CD4-positive, alpha-beta T cell (primary cell): Measurements from ENCODE around the gene ZGPAT. TPM values are rescaled to one million over a fixed set of nuclear protein-coding genes. Genes with fewer than 3 reads are reported as not detected.

Experiments used
- ATAC-seq: fragments of 200-7000 bp; cut with Tn5 transposase; one replicate; pipeline ENCODE4 v1.10.0; 2022; ENCODE audit warnings: mild to moderate bottlenecking; ENCODE audit not compliant: poor library complexity
- CTCF ChIA-PET: fragments of 350-600 bp; sonication (Branson Sonifier 250); formaldehyde crosslinking; loops from one replicate; lab custom pipeline; 2021; ENCODE audit warnings: antibody characterized with exemption, inconsistent platforms; lab: Charles Lee
- POLR2A ChIA-PET: fragments of 350-600 bp; sonication (Branson Sonifier 250); formaldehyde crosslinking; loops from one replicate; lab custom pipeline; 2021; ENCODE audit warnings: antibody characterized with exemption, inconsistent platforms; lab: Charles Lee
- DNase-seq, 14 experiments: peaks; one replicate each; pipeline ENCODE4 v3.0.0-alpha.2; 2013 to 2020; ENCODE audit warnings: mixed read lengths in 2 of 14
- H3K27ac ChIP-seq, 2 donors: one replicate each; pipeline versions ENCODE4 v1.5.1 to v1.7.0; 2013; ENCODE audit warnings: low read length in 2 of 2, low read depth in 1 of 2, mild to moderate bottlenecking in 1 of 2
- H3K27me3 ChIP-seq, 2 experiments: 1 replicate in 1 of 2; 2 replicates in 1 of 2; pipeline versions ENCODE4 v1.6.1 to v1.7.0; 2013; ENCODE audit warnings: low read length in 2 of 2, control low read depth in 1 of 2, mild to moderate bottlenecking in 1 of 2, moderate library complexity in 1 of 2; ENCODE audit not compliant: insufficient read depth in 2 of 2, control insufficient read depth in 1 of 2
- H3K36me3 ChIP-seq: one replicate; pipeline ENCODE4 v1.6.1; 2013; ENCODE audit warnings: low read length, control low read depth; ENCODE audit not compliant: insufficient read depth
- H3K4me1 ChIP-seq: one replicate; pipeline ENCODE4 v1.6.1; 2013; ENCODE audit warnings: low read length, control low read depth; ENCODE audit not compliant: insufficient read depth
- H3K4me3 ChIP-seq: one replicate; pipeline ENCODE4 v1.5.1; 2013; ENCODE audit warnings: mild to moderate bottlenecking, low read length, moderate library complexity
- H3K9me3 ChIP-seq, 2 experiments: 1 replicate in 1 of 2; 2 replicates in 1 of 2; pipeline versions ENCODE4 v1.6.1 to v1.7.0; 2013; ENCODE audit warnings: low read length in 2 of 2, mild to moderate bottlenecking in 2 of 2, control low read depth in 1 of 2, moderate library complexity in 1 of 2; ENCODE audit not compliant: control insufficient read depth in 1 of 2, insufficient read depth in 1 of 2
- H3K27ac Mint-ChIP-seq: one replicate; pipeline ENCODE4 v1.8.0; 2020; ENCODE audit warnings: mixed read lengths
- H3K27me3 Mint-ChIP-seq: one replicate; pipeline ENCODE4 v1.8.0; 2021; ENCODE audit warnings: mixed read lengths
- H3K36me3 Mint-ChIP-seq: one replicate; pipeline ENCODE4 v1.8.0; 2021; ENCODE audit warnings: low read depth, mixed read lengths
- H3K4me1 Mint-ChIP-seq: one replicate; pipeline ENCODE4 v1.8.0; 2021; ENCODE audit warnings: low read depth, mixed read lengths
- H3K4me3 Mint-ChIP-seq: one replicate; pipeline ENCODE4 v1.8.0; 2020; ENCODE audit warnings: mild to moderate bottlenecking, mixed read lengths
- H3K9me3 Mint-ChIP-seq: one replicate; pipeline ENCODE4 v1.8.0; 2020; ENCODE audit warnings: mixed read lengths
- CTCF ChIP-seq: fragments of 200-600 bp; IDR thresholded peaks from one replicate; pipeline ENCODE4 v1.8.0; 2022; ENCODE audit warnings: antibody characterized with exemption, mild to moderate bottlenecking
- intact Hi-C, 2 experiments: fragments of 100-400 bp; cut with DNase I in 1 of 2; cut with micrococcal nuclease in 1 of 2; formaldehyde crosslinking; loops; one replicate each; pipeline versions ENCODE4 v1.15.1 to v1.9.0; 2023 to 2025; cut with DNase I, micrococcal nuclease
- total RNA-seq, 174 experiments: library from RNA in 2 of 174; stranded (reverse) in 2 of 174; gene quantifications; one replicate each; pipeline ENCODE4 v1.2.3 and lab custom pipeline; 2021 to 2026

Gene ZGPAT
- total RNA-seq, 2 experiments from 2014 or later = 28.2 to 33.4 TPM

- ATAC-seq (no peak), DNase-seq (no peak)
- TF ChIP-seq CTCF = no peak
- H3K4me1 Mint-ChIP-seq = peaks cover 5% of the 10 kb centered on the region
- Histone ChIP-seq H3K4me1 (peaks cover 4% of the 10 kb centered on the region), H3K36me3 (no peaks in the 10 kb centered on the region), H3K27ac (no peak overlapping the region), H3K9me3 (no peaks in the 10 kb centered on the region), H3K27me3 (no peaks in the 10 kb centered on the region), H3K4me3 (no peak overlapping the region)
- intact Hi-C loops = no loop called here
- no peaks in the 10 kb centered on the region for H3K27me3 Mint-ChIP-seq
- ChIA-PET POLR2A (no interaction called here), CTCF (no interaction called here)
- no peaks in the 10 kb centered on the region for H3K9me3 Mint-ChIP-seq
- H3K27ac Mint-ChIP-seq = no peak overlapping the region
- H3K36me3 Mint-ChIP-seq = no peaks in the 10 kb centered on the region
- no peak overlapping the region for H3K4me3 Mint-ChIP-seq
Observed at GRCh38 chr20:63769891-63770474, 62.1 kb downstream of the ZGPAT start.

- Histone ChIP-seq H3K27me3 (no peaks in the 10 kb centered on the region), H3K27ac (no peak overlapping the region), H3K9me3 (no peaks in the 10 kb centered on the region), H3K36me3 (no peaks in the 10 kb centered on the region), H3K4me1 (peaks cover 4% of the 10 kb centered on the region), H3K4me3 (no peak overlapping the region)
- no peak for TF ChIP-seq CTCF
- H3K9me3 Mint-ChIP-seq = no peaks in the 10 kb centered on the region
- H3K4me3 Mint-ChIP-seq = no peak overlapping the region
- no peak overlapping the region for H3K27ac Mint-ChIP-seq
- intact Hi-C loops = no loop called here
- CTCF ChIA-PET = no interaction called here
- ATAC-seq = no peak
- H3K27me3 Mint-ChIP-seq = no peaks in the 10 kb centered on the region
- peaks cover 5% of the 10 kb centered on the region for H3K4me1 Mint-ChIP-seq
- POLR2A ChIA-PET = no interaction called here
- no peak for DNase-seq
- no peaks in the 10 kb centered on the region for H3K36me3 Mint-ChIP-seq
Observed at GRCh38 chr20:63771046-63771707, 63.3 kb downstream of the ZGPAT start.

DNA sequence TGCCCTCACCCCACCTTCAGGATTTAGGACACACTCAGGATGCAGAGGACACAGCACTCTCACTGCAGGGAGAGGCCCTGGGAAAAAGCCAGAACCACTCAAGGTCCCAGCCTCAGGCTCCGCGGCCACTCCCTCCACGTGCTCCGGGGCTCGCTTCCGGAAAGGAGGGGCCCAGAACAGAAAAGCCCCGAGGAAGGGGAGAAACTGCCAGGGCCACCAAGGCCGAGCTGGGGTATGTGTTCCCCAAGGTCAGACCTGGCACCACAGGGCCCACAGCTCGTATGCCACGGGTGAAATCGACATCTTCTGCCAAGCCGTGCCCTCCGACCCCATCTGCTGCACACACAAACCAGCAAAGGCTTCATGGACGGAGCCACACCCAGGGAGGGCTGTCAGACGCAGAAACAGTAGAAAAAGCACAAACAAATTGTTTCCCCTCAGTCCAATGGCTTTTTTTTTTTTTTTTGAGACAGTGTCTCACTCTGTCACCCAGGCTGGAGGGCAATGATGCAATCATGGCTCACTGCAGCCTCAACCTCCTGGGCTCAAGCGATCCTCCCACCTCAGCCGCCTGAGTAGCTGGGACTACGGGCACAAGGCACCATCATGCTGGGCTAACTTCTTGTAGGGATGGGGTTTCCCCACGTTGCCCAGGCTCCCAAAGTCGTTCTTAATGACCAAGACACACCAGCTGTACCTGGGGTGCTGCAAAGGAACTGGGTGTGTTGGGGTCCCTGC is 65.1 kb downstream of the ZGPAT start:
- Mint-ChIP-seq H3K36me3 (no peaks in the 10 kb centered on the region), H3K9me3 (no peaks in the 10 kb centered on the region), H3K27me3 (no peaks in the 10 kb centered on the region), H3K4me3 (no peak overlapping the region), H3K27ac (no peak overlapping the region), H3K4me1 (peaks cover 5% of the 10 kb centered on the region)
- ATAC-seq (no peak), DNase-seq (no peak)
- ChIA-PET CTCF (interaction anchor here (0.7 kb wide), 1 partner anchor 348 kb away, joined by 3 read pairs; no protein-coding TSS in a partner anchor), POLR2A (no interaction called here)
- Histone ChIP-seq H3K27ac (no peak overlapping the region), H3K27me3 (no peaks in the 10 kb centered on the region), H3K4me1 (peaks cover 4% of the 10 kb centered on the region), H3K9me3 (no peaks in the 10 kb centered on the region), H3K36me3 (no peaks in the 10 kb centered on the region), H3K4me3 (no peak overlapping the region)
- no peak for TF ChIP-seq CTCF
- intact Hi-C loops = no loop called here
